GM18861 (cell line): Measurements from ENCODE around the gene BICC1.

Experiments
- ATAC-seq: cut with Tn5 transposase; IDR thresholded peaks from one replicate; pipeline ENCODE4 v1.9.1; 2021; ENCODE audit not compliant: unreplicated experiment

Gene BICC1

GRCh38 chr10:58599927-58600553 is 87.4 kb downstream of the BICC1 start:
- no peak for ATAC-seq

GRCh38 chr10:58608351-58608750 is 95.7 kb downstream of the BICC1 start:
- ATAC-seq, result no peak

DNA sequence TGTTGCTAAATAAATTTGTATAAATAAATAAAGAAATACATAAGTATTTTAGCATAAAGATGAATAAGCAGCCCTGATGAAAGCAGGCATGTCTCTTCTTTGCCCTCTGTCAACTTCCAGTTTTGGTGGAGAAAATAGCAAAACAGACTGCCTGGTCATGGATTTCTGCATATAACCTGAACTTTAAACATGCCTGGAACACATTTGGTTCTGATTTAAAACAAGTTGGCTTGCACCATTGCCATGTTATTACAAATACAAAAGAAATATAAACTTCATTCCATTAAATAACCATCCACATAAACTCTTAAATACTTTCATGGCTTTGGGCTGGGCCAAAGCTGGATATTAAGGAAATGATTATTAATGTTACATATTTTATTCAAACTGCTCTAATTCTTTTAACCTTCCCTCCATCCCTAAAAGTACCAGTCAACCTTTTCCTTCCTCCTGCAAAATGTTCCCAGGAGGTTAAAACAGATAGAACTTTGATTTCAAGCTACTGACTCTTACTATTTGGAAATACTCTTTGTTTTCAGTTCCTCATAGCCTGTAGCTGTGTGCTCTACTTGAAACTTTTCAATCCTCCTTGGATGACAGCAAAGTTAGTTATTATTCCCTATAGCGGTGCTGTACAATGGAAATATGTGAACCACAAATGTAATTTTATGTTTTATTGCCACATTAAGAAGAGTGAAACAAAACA is 96.3 kb downstream of the BICC1 start:
- no peak for ATAC-seq

DNA sequence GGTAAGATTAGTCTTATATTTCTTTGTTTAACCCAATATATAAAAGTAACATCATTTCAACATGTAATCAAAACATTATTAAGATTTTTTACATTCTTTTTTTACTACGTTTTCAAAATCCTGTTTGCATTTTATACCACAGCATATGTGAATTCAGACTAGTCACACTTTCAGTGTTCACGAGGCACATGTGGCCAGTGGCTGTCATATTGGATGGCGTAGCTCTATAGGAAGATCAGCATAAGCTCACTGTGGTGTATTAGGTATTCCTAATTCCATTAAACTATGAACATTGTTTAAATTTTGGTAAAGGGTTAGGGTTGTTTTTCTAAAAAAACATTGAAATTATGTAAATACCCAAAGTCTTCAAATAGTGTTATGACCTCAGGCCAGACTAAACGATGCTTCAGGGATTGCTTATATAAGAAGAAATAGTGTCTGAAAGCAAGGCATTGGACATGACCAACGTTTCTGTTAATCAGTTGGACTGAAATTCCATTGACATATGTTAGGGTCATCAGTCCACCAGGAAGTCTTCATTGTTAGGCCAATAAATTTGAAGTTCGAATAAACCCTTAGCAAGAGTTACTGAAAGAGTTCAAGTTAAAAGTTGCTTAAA is 97.0 kb downstream of the BICC1 start:
- ATAC-seq, result no peak

GRCh38 chr10:58615237-58615935 is 102.7 kb downstream of the BICC1 start:
- no peak for ATAC-seq

- ATAC-seq, result no peak
These were observed 105.5 kb downstream of the BICC1 start for GRCh38 chr10:58618158-58618676.

DNA sequence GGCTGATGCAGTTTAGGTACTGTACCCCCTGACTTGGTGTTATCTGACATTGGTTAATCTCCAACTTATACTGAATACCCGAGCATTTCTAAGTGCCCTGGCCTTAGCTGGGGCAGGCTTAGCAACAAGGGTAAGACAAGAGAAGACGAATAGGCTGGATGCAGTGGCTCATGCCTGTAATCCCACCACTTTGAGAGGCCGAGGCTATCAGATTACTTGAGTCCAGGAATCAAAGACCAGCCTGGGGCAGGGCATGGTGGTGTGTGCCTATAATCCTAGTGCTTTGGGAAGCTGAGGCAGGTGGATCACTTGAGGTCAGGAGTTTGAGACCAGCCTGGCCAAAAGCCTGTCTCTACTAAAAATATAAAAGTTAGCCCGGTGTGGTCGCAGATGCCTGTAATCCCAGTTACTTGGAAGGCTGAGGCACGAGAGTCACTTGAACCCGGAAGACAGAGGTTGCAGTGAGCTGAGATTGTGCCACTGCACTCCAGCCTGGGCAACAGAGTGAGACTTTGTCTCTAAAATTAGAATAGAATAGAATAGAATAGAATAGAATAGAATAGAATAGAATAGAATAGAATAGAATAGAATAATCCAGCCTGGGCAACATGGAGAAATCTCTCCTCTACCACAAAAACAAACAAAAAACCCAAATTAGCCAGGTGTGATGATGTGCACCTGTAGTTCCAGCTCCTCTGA is 108.9 kb downstream of the BICC1 start:
- no peak for ATAC-seq

DNA sequence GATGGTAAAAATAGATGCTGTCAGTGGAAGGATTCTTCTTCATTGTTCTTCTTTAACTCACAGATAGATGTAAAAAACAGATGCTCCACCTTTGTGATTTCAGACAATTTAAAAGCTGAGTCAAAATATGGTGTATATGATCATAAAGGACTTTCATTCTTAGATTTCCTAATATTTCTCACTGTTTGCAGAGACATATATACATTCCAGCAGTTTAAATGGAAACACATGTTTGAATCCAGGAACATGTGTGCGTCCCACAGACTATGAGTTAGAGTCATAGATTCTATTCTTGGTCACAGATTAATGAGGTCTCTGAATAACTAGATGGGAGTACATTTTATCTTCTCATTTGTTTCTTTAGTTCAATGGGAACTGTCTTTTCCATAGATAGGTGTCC is 109.6 kb downstream of the BICC1 start:
- no peak for ATAC-seq

DNA sequence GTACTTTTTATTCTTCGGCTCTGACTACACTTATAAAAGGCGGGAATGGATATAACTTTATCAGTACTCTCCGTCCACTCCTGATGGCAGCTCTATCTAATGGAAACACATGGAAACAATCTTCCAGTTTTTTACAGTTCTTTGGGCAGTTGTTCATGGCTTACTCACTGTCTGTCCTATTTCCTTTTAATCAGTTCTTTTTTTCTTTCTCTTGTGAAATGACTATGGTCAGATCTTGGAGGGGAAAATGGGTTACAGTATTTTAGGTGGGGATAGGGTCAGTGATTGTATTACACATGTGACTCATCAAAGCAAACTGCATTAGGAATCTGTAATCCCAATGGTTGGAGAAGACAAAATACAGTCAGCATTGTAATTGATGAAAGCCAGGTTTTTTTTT is 112.4 kb downstream of the BICC1 start:
- ATAC-seq, result no peak

- ATAC-seq, result no peak
These were observed 114.7 kb downstream of the BICC1 start for GRCh38 chr10:58627392-58627791.

DNA sequence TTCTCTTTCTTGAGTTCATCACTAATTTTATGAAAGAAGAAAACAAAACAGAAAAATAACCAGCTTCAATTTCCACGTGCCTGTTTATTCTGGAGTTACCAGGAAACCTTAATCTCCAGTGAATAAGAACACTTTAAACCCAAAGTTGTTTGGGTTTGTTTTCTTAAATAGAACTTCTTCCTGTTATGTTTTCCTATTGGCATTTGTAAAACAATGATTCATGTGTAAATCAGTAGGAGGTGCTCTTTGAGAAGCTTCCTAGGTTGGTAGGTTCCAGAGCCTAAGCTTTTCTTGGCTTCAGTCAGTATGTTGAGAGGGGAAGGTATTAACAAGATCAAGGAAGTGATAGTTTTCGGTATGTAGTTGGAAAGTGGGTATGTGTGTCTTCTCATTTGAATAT is 119.0 kb downstream of the BICC1 start:
- no peak for ATAC-seq

DNA sequence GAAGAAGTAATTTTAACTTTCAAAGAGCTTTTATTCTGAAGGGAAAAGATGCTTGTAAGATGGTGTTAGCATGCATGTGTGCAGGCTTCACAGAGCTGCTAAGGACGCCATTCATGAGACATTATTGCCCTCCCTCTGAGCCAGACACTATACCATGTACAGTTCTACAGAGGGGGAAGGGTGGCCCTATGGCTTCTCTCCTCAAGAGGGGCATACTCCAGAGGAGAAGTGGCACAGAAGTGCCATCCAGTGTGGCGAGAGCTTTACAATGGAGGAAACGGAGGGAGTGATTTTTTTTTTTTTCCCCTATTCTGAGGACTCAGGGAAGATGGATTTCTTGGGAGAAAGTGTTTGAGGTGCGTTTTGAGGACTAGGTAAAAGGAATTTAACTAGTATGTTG is 119.5 kb downstream of the BICC1 start:
- no peak for ATAC-seq

DNA sequence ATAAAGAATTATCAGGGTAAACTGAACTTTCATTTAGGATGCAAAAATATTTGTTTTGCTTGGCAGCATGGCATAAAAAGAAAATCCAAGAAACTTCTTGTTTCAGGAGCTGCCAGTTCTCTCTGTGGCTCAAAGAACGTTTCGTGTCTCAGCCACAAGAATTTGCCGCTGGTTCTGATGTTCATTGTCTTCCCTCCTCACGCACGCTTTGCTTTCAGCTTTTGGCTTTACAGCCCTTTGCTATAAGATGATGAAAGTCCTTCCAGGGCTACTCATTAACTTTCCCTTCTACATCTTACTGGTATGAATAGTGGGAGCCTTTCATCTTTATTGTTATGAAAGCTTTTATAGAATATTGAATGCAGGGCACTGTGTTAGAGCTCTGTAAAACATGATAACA is 124.7 kb downstream of the BICC1 start:
- ATAC-seq, result no peak

GRCh38 chr10:58638388-58638787 is 125.7 kb downstream of the BICC1 start:
- ATAC-seq, result no peak

DNA sequence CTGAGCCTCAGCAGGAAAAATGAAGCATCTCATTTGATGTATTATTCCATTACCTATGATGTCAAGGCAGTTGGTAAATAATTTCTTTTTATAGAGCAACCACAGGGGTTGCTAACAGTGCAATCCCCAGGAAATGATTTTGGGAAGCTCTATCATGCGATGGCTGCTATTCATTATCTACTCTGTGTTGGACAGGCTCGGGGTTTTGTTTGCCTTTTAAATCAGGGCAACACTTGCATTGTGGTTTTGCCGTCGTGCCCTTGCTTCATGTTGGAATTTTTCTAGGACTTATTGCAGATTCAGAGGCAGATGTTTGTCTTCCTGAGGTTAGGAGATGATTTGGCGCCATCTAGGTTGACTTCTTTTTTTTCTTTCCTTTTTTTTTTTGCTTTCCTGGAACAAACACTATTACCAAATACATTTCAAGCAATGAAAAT is 128.4 kb downstream of the BICC1 start:
- no peak for ATAC-seq

- ATAC-seq, result no peak
These were observed 129.0 kb downstream of the BICC1 start for GRCh38 chr10:58641708-58642107.

DNA sequence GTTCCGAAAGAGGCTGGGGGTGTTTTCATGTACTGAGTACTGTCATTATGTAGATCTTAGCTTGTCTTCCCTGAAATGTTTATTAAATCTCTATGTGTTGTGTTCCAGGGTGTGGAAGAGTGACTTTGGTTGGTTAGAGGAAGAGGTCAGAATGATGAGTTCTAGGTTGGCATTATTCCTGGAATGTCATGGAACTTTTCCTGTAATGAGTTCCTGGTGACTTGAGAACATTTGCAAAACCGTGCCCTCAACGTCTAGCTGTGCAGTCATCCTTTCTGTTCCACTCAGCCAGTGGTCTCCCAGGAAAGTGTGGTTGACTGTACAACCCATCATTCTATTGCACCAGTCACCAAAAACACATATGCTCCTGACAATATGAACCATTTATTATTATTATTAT is 129.6 kb downstream of the BICC1 start:
- no peak for ATAC-seq

- no peak for ATAC-seq
These were observed 130.3 kb downstream of the BICC1 start for GRCh38 chr10:58642916-58643428.

DNA sequence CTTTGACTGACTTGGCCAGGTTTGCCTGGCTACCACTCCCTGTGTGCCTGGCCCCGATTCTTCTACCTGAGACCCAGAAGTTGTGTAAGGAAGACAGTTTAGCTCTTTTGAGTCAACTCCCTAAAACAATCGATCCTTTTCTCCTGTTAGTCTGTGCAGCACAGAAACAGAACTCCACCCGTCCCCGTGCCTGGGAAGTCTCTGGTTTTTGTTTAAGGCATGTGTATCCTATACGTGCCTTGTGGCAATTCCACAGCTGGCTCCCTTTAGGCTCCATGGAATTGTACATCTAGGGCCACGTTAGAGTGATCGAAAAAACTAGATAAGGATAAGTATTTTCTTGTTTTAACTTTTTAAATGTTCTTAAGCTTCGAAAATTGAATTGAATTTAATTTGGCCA is 131.6 kb downstream of the BICC1 start:
- no peak for ATAC-seq

GRCh38 chr10:58645416-58646146 is 132.9 kb downstream of the BICC1 start:
- ATAC-seq, result no peak
